Measurements from ENCODE around the gene NCL. TPM values are rescaled to one million over a fixed set of nuclear protein-coding genes. Genes with fewer than 3 reads are reported as not detected.
A peak's percentile ranks its signal among the peaks of the same experiment; 100 is the strongest.

Gene NCL
- total and polyA plus RNA-seq, 2 of the 13 experiments (the other 11 are each of a cell fraction or from before 2014, with no cell fraction given) = 105 to 779 TPM

DNA sequence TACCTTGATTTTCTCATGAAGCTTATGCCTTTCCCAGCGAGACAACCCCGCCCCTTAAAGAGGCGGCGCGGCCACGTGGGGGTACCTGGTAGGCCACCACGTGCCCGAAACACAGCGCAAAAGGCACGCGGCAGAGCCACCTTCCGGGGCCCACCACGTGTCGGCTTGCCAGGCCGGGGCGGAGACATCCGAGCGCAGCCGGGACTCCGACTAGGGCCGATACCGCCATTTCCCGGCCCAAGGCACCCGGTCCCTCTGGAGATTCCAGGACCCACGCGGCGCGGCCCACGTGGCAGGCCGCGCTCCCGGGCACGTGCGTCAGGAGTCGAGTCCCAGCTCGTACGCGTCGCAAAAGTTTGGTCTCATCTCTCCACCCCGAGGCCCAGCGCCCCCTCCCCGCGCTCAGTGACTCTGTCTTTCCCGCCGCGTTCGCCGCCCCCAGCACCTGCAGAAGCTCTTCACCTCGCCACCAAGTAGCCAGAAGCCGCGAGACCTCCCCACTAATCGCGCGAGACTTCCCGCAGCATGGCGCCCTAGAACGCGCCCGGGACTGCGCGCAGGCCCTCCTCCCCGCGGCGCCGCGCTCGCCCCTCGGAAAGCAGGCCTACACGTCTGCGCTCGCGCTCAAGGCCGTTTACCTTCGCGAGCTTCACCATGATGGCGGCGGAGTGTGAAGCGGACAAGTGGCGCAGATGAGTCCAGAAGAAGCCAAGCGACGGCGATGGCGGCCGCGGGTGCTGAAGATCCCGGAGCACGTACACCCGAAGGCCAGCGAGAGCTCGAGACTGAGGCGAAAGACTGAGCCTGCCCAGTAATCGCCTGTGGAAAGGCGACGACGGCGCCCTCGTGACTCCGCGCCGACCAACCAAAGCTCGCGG lies at the start of gene NCL (continued):
- TF ChIP-seq LCORL (IDR thresholded peaks at IDR 0.05) (no peak), LCORL (CRISPR knock-in tag; IDR thresholded peaks at IDR 0.05) (no peak; the same call in none of the 2 replicates), STAG1 (CRISPR knock-in tag; IDR thresholded peaks at IDR 0.05) (no peak), ZNF44 (CRISPR knock-in tag; IDR thresholded peaks at IDR 0.05) (peak; percentile 89), PHF8 (CRISPR knock-in tag; IDR thresholded peaks at IDR 0.05) (peak; percentile 100), ZNF615 (CRISPR knock-in tag; IDR thresholded peaks at IDR 0.05; ENCODE audit: borderline replicate concordance) (peak; percentile 97), ETV5 (CRISPR knock-in tag; IDR thresholded peaks at IDR 0.05; ENCODE audit: borderline replicate concordance) (peak; percentile 67), ZNF576 (CRISPR knock-in tag; IDR thresholded peaks at IDR 0.05) (no peak), MLLT10 (CRISPR knock-in tag; IDR thresholded peaks at IDR 0.05) (peak; percentile 27; the same call in 1 of the 2 replicates), ZNF720 (CRISPR knock-in tag; IDR thresholded peaks at IDR 0.05) (no peak; the same call in 1 of the 2 replicates), ZFP91 (CRISPR knock-in tag; IDR thresholded peaks at IDR 0.05; ENCODE audit: borderline replicate concordance) (peak; percentile 93), GATAD1 (CRISPR knock-in tag; IDR thresholded peaks at IDR 0.05) (peak; percentile 91), HOXA3 (CRISPR knock-in tag; IDR thresholded peaks at IDR 0.05) (peak; percentile 85), ZBTB3 (CRISPR knock-in tag; IDR thresholded peaks at IDR 0.05; ENCODE audit: borderline replicate concordance, low read depth) (0 out of 2 replicates have a peak, but pooled peaks have one; percentile 68), ZNF670 (CRISPR knock-in tag; IDR thresholded peaks at IDR 0.05; ENCODE audit: borderline replicate concordance) (peak; percentile 92; the same call in 1 of the 2 replicates), SMC3 (IDR thresholded peaks at IDR 0.05; ENCODE audit: low read length) (no peak), MAFK (conservative IDR thresholded peaks at IDR 0.05 in 1 of 2, IDR thresholded peaks at IDR 0.05 in 1 of 2; ENCODE audit: low read length in 2 of 2) (no peak; a peak in 1 of 4 replicates)
- TF ChIP-seq, protein P1, sequence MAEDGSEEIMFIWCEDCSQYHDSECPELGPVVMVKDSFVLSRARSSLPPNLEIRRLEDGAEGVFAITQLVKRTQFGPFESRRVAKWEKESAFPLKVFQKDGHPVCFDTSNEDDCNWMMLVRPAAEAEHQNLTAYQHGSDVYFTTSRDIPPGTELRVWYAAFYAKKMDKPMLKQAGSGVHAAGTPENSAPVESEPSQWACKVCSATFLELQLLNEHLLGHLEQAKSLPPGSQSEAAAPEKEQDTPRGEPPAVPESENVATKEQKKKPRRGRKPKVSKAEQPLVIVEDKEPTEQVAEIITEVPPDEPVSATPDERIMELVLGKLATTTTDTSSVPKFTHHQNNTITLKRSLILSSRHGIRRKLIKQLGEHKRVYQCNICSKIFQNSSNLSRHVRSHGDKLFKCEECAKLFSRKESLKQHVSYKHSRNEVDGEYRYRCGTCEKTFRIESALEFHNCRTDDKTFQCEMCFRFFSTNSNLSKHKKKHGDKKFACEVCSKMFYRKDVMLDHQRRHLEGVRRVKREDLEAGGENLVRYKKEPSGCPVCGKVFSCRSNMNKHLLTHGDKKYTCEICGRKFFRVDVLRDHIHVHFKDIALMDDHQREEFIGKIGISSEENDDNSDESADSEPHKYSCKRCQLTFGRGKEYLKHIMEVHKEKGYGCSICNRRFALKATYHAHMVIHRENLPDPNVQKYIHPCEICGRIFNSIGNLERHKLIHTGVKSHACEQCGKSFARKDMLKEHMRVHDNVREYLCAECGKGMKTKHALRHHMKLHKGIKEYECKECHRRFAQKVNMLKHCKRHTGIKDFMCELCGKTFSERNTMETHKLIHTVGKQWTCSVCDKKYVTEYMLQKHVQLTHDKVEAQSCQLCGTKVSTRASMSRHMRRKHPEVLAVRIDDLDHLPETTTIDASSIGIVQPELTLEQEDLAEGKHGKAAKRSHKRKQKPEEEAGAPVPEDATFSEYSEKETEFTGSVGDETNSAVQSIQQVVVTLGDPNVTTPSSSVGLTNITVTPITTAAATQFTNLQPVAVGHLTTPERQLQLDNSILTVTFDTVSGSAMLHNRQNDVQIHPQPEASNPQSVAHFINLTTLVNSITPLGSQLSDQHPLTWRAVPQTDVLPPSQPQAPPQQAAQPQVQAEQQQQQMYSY (CRISPR knock-in tag; IDR thresholded peaks at IDR 0.05) = peak; percentile 69
- TF ChIP-seq, protein P2, sequence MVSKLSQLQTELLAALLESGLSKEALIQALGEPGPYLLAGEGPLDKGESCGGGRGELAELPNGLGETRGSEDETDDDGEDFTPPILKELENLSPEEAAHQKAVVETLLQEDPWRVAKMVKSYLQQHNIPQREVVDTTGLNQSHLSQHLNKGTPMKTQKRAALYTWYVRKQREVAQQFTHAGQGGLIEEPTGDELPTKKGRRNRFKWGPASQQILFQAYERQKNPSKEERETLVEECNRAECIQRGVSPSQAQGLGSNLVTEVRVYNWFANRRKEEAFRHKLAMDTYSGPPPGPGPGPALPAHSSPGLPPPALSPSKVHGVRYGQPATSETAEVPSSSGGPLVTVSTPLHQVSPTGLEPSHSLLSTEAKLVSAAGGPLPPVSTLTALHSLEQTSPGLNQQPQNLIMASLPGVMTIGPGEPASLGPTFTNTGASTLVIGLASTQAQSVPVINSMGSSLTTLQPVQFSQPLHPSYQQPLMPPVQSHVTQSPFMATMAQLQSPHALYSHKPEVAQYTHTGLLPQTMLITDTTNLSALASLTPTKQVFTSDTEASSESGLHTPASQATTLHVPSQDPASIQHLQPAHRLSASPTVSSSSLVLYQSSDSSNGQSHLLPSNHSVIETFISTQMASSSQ (IDR thresholded peaks at IDR 0.05; ENCODE audit: low read depth) = no peak
- TF ChIP-seq, protein P2 (CRISPR knock-in tag; IDR thresholded peaks at IDR 0.05; ENCODE audit: borderline replicate concordance) = peak; percentile 78

Data from HepG2 (cell line).